HepG2 (cell line): ENCODE data around the gene LIPC. TPM values are rescaled to one million over a fixed set of nuclear protein-coding genes. Genes with fewer than 3 reads are reported as not detected.

Source experiments
- CBX2 ChIP-seq, 2 experiments: fragments of 200-600 bp in 1 of 2; sonication (generic); formaldehyde crosslinking in 1 of 2; IDR thresholded peaks; 2 replicates each; pipeline versions ENCODE4 v1.7.0 to v1.8.1; 2018 to 2022; ENCODE audit warnings: low read depth in 2 of 2, low read length in 1 of 2, mild to moderate bottlenecking in 1 of 2, missing genetic modification reagents in 1 of 2
- CHCHD3 ChIP-seq: sonication (generic); formaldehyde crosslinking; IDR thresholded peaks from 2 replicates; pipeline ENCODE4 v1.8.0; 2022; ENCODE audit warnings: mild to moderate bottlenecking, missing genetic modification reagents, moderate library complexity
- GZF1 ChIP-seq: sonication (generic); formaldehyde crosslinking; IDR thresholded peaks from 2 replicates; pipeline ENCODE4 v1.5.1; 2020; ENCODE audit warnings: mild to moderate bottlenecking, missing genetic modification reagents
- NFKB2 ChIP-seq: sonication (generic); formaldehyde crosslinking; IDR thresholded peaks from 2 replicates; pipeline ENCODE4 v1.4.0; 2020; ENCODE audit warnings: missing genetic modification reagents, borderline replicate concordance
- TBX2 ChIP-seq: sonication (generic); formaldehyde crosslinking; IDR thresholded peaks from 2 replicates; pipeline ENCODE4 v1.5.0; 2020; ENCODE audit warnings: missing genetic modification reagents, mild to moderate bottlenecking, borderline replicate concordance
- TOPORS ChIP-seq: sonication (generic); formaldehyde crosslinking; IDR thresholded peaks from 2 replicates; pipeline ENCODE4 v1.8.0; 2023; ENCODE audit warnings: mild to moderate bottlenecking, missing genetic modification reagents
- ZNF530 ChIP-seq: sonication (generic); formaldehyde crosslinking; IDR thresholded peaks from 2 replicates; pipeline ENCODE4 v1.5.0; 2020; ENCODE audit warnings: low read depth, mild to moderate bottlenecking, missing genetic modification reagents
- ZNF7 ChIP-seq: IDR thresholded peaks from 2 replicates; pipeline ENCODE4 v1.6.1; 2016; ENCODE audit warnings: missing biosample characterization, missing genetic modification reagents
- ZNF781 ChIP-seq: sonication (generic); formaldehyde crosslinking; IDR thresholded peaks from 2 replicates; pipeline ENCODE4 v1.5.1; 2020; ENCODE audit warnings: borderline replicate concordance, mild to moderate bottlenecking, missing genetic modification reagents; ENCODE audit errors: not compliant biosample characterization
- polyA plus RNA-seq, 8 experiments: library from polyadenylated mRNA; depleted of rRNA in 3 of 8; stranded (reverse) in 7 of 8; unstranded in 1 of 8; fragments of >200 nt; fragmentation: Illumina TruSeq in 4 of 8; extraction: Trizol in 4 of 8; gene quantifications; 2 replicates each; pipeline versions ENCODE4 v1.2.1 to v1.2.3, GENCODE V29; 2011 to 2016; ENCODE audit warnings: low read depth in 4 of 8, missing spikeins in 1 of 8, mixed read lengths in 1 of 8; ENCODE audit not compliant: insufficient read depth in 1 of 8
- total RNA-seq, 5 experiments: library from RNA; depleted of rRNA; stranded (reverse); fragments of >200 nt; fragmentation: Illumina TruSeq; extraction: Trizol; gene quantifications; 2 replicates each; pipeline ENCODE4 v1.2.3, GENCODE V29; 2016; ENCODE audit warnings: low read depth in 1 of 5
- TF ChIP-seq, protein P1 (sequence below): sonication (generic); formaldehyde crosslinking; IDR thresholded peaks from 2 replicates; pipeline ENCODE4 v1.9.0; 2021; ENCODE audit warnings: mild to moderate bottlenecking, missing genetic modification reagents
- TF ChIP-seq, protein P2 (sequence below): sonication (generic); formaldehyde crosslinking; IDR thresholded peaks from 2 replicates; pipeline ENCODE4 v1.4.0; 2020; ENCODE audit warnings: missing genetic modification reagents
- TF ChIP-seq, protein P3 (sequence below): sonication (generic); formaldehyde crosslinking; conservative IDR thresholded peaks from 2 replicates; pipeline ENCODE4 v1.4.0; 2020; ENCODE audit warnings: missing genetic modification reagents
- TF ChIP-seq, protein P4 (sequence below): sonication (generic); formaldehyde crosslinking; IDR thresholded peaks from 2 replicates; pipeline ENCODE4 v1.4.0; 2020; ENCODE audit warnings: mild to moderate bottlenecking, missing genetic modification reagents
- TF ChIP-seq, protein P5 (sequence below): sonication (generic); formaldehyde crosslinking; IDR thresholded peaks from 2 replicates; pipeline ENCODE4 v1.4.0; 2020; ENCODE audit warnings: missing genetic modification reagents

Gene LIPC
- total and polyA plus RNA-seq, 2 of the 13 experiments (the other 11 are each of a cell fraction or from before 2014, with no cell fraction given): 26.0 to 38.0 TPM

DNA sequence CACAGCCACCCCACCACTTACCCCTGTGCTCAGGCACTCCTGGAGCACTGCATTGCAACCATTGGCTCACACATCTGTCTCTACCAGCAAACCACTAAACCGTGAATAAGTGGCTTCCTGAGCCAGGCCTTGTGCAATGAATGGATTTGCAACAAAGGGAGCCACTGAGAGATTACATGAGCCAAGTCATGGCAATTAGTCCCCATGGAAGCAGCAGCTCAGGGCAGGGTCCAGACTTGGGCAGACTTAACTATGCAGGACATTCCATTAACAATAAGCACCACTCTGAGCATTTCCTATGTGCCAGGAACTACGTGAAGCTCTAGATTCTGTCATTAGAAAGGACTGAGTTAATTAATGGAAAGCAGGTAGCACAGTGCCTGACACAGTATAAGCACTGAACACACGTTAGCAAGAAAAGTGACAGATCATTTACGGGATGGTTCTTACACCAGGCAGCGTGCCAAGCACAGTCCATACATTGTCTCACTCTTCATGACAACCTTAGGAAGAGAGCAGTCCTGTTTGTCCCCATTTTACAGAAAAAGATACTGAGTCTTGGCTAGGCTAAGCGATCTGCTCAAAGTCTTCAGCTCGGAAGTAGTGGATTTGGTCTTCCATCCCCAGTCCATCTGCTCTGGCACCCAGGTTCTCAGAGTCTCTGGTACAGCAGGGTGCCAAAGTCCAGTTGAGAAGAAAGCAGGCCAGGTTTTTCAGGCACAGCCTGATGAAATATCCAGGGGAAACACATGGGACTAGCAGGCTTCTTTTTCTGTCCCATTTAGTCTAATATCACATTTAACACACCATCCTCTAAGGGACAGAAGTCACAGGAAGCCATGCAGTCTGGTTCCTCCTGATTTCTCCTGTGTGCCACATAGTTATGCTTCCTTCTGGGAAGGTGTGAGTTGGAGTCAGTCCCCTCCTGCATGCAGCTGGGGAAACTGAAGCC, 44.1 kb downstream of the LIPC start (continued):
- TF ChIP-seq, protein P1, sequence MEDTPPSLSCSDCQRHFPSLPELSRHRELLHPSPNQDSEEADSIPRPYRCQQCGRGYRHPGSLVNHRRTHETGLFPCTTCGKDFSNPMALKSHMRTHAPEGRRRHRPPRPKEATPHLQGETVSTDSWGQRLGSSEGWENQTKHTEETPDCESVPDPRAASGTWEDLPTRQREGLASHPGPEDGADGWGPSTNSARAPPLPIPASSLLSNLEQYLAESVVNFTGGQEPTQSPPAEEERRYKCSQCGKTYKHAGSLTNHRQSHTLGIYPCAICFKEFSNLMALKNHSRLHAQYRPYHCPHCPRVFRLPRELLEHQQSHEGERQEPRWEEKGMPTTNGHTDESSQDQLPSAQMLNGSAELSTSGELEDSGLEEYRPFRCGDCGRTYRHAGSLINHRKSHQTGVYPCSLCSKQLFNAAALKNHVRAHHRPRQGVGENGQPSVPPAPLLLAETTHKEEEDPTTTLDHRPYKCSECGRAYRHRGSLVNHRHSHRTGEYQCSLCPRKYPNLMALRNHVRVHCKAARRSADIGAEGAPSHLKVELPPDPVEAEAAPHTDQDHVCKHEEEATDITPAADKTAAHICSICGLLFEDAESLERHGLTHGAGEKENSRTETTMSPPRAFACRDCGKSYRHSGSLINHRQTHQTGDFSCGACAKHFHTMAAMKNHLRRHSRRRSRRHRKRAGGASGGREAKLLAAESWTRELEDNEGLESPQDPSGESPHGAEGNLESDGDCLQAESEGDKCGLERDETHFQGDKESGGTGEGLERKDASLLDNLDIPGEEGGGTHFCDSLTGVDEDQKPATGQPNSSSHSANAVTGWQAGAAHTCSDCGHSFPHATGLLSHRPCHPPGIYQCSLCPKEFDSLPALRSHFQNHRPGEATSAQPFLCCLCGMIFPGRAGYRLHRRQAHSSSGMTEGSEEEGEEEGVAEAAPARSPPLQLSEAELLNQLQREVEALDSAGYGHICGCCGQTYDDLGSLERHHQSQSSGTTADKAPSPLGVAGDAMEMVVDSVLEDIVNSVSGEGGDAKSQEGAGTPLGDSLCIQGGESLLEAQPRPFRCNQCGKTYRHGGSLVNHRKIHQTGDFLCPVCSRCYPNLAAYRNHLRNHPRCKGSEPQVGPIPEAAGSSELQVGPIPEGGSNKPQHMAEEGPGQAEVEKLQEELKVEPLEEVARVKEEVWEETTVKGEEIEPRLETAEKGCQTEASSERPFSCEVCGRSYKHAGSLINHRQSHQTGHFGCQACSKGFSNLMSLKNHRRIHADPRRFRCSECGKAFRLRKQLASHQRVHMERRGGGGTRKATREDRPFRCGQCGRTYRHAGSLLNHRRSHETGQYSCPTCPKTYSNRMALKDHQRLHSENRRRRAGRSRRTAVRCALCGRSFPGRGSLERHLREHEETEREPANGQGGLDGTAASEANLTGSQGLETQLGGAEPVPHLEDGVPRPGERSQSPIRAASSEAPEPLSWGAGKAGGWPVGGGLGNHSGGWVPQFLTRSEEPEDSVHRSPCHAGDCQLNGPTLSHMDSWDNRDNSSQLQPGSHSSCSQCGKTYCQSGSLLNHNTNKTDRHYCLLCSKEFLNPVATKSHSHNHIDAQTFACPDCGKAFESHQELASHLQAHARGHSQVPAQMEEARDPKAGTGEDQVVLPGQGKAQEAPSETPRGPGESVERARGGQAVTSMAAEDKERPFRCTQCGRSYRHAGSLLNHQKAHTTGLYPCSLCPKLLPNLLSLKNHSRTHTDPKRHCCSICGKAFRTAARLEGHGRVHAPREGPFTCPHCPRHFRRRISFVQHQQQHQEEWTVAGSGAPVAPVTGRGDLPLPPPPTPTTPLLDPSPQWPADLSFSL (CRISPR knock-in tag): no peak
- TF ChIP-seq TBX2 (CRISPR knock-in tag) (peak; percentile 50; the same call in 1 of the 2 replicates), NFKB2 (CRISPR knock-in tag) (no peak), ZNF7 (no peak), ZNF781 (CRISPR knock-in tag) (no peak), TOPORS (CRISPR knock-in tag) (no peak), CBX2 (IDR thresholded peaks at IDR 0.05; ENCODE audit: low read depth, low read length) (no peak), CBX2 (CRISPR knock-in tag; IDR thresholded peaks at IDR 0.05; ENCODE audit: low read depth) (no peak), GZF1 (CRISPR knock-in tag) (no peak), CHCHD3 (peak; percentile 73; the same call in 1 of the 2 replicates), ZNF530 (no peak)
- TF ChIP-seq, protein P2, sequence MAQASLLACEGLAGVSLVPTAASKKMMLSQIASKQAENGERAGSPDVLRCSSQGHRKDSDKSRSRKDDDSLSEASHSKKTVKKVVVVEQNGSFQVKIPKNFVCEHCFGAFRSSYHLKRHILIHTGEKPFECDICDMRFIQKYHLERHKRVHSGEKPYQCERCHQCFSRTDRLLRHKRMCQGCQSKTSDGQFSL (CRISPR knock-in tag): no peak
- TF ChIP-seq, protein P3, sequence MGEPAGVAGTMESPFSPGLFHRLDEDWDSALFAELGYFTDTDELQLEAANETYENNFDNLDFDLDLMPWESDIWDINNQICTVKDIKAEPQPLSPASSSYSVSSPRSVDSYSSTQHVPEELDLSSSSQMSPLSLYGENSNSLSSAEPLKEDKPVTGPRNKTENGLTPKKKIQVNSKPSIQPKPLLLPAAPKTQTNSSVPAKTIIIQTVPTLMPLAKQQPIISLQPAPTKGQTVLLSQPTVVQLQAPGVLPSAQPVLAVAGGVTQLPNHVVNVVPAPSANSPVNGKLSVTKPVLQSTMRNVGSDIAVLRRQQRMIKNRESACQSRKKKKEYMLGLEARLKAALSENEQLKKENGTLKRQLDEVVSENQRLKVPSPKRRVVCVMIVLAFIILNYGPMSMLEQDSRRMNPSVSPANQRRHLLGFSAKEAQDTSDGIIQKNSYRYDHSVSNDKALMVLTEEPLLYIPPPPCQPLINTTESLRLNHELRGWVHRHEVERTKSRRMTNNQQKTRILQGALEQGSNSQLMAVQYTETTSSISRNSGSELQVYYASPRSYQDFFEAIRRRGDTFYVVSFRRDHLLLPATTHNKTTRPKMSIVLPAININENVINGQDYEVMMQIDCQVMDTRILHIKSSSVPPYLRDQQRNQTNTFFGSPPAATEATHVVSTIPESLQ (CRISPR knock-in tag): no peak
- TF ChIP-seq, protein P4, sequence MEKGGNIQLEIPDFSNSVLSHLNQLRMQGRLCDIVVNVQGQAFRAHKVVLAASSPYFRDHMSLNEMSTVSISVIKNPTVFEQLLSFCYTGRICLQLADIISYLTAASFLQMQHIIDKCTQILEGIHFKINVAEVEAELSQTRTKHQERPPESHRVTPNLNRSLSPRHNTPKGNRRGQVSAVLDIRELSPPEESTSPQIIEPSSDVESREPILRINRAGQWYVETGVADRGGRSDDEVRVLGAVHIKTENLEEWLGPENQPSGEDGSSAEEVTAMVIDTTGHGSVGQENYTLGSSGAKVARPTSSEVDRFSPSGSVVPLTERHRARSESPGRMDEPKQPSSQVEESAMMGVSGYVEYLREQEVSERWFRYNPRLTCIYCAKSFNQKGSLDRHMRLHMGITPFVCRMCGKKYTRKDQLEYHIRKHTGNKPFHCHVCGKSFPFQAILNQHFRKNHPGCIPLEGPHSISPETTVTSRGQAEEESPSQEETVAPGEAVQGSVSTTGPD: 0 out of 2 replicates have a peak, but pooled peaks have one; percentile 28
- TF ChIP-seq, protein P5, sequence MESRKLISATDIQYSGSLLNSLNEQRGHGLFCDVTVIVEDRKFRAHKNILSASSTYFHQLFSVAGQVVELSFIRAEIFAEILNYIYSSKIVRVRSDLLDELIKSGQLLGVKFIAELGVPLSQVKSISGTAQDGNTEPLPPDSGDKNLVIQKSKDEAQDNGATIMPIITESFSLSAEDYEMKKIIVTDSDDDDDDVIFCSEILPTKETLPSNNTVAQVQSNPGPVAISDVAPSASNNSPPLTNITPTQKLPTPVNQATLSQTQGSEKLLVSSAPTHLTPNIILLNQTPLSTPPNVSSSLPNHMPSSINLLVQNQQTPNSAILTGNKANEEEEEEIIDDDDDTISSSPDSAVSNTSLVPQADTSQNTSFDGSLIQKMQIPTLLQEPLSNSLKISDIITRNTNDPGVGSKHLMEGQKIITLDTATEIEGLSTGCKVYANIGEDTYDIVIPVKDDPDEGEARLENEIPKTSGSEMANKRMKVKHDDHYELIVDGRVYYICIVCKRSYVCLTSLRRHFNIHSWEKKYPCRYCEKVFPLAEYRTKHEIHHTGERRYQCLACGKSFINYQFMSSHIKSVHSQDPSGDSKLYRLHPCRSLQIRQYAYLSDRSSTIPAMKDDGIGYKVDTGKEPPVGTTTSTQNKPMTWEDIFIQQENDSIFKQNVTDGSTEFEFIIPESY (CRISPR knock-in tag): no peak
